Stimulated activated naive CD4-positive, alpha-beta T cell treated with Interleukin-2 at 50 U/mL for 16 hours (primary cell): ENCODE data around the gene KIF1B.
"Not testable (repeated sequence)": the region's sequence is repeated elsewhere in the genome, so short reads cannot be mapped to it uniquely, and the experiment has no call there.

ENCODE experiments used
- DNase-seq: peaks from one replicate; lab custom pipeline; 2025; lab: John Stamatoyannopoulos, UW

Gene KIF1B

DNA sequence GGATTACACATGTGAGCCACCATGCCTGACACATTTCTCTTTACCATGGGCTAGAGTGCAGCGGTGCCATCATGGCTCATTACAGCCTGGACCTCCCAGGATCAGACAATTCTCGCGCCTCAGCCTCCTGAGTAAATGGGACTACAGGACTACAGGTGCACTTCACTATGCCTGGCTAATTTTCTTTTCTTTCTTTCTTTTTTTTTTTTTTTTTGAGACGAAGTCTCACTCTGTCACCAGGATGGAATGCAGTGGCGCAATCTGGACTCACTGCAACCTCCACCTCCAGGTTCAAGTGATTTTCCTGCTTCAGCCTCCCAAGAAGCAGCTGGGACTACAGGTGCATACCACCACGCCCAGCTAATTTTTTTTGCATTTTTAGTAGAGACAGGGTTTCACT, 14.8 kb upstream of the KIF1B start:
- DNase-seq, result no peak

- no peak for DNase-seq
Measured at GRCh38 chr1:10196976-10197375, 13.4 kb upstream of the KIF1B start.

DNA sequence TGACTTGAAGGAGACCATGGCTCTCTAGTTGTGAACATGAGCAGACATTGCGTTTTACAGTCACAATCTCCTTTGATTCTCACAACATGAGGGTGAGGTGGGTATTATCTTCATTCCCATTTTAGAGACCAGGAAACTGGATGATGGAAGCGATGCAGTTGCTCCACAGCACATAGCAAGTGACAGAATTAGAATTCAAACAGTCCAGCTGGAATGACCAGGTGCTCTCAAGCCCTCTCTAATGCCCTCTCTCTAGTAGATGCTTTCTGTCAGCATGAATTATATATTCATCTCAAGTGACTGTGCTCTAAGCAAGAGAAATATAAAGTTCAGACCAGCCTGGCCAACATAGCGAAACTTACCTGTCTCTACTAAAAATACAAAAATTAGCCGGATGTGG, 9.8 kb upstream of the KIF1B start:
- no peak for DNase-seq

DNA sequence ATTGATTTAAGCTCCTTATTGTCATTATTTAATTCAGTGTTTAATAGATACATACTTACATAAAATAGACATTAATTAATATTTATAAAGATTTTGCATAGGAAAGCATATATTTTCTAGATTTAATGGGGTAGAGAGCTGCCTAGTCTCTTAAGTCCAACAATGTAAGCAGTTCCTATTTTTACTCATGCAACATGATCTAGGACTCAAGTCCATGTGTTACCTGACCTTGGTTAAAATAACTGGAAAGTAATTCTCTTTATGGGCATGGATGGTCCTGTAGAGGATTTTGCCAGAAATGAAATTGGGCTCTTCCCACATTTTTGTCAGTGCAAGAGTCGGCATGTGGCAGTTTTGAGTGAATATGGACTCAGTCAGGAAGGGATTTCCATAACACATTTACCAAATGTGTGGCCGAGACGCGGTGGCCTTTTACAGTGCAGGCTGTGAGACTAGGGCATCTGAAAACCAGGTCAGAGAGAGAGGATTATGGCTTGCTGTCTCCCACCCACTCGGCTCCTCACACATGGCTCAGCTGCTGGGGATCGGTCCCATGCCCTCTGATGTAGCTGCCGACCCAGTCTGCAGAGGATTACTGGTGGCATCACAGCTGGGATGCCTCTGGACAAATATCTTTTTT, 6.2 kb upstream of the KIF1B start:
- DNase-seq, result no peak

DNA sequence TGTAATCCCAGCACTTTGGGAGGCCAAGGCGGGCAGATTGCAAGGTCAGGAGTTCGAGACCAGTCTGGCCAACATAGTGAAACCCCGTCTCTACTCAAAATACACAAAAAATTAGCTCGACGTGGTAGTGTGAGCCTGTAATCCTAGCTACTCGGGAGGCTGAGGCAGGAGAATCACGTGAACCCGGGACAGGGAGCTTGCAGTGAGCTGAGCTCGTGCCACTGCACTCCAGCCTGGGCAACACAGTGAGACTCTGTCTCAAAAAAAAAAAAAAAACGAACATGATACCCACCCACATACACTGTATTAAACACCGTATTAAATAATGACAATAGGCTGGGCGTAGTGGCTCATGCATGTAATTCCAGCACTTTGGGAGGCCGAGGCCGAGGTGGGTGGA, 5.2 kb upstream of the KIF1B start:
- not testable (repeated sequence) for DNase-seq

GRCh38 chr1:10207810-10208209, 2.6 kb upstream of the KIF1B start:
- DNase-seq, result no peak

- no peak for DNase-seq
Measured at GRCh38 chr1:10208537-10208936, 1.8 kb upstream of the KIF1B start.

DNA sequence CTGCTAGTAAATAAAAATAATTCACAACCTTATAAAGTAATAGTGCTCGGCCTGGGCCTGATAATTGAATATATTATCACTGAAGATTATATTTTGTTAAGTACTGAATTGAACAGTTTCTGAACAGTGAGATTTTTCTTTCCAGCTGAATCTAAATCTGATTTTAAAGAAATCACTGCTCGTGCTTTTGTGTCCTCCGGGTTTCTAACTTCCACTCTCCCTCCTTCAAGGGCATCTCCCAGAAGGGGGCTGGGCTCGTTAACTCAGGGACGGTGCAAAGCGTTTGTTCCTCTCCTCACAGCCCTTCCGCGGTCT, 823 bp upstream of the KIF1B start:
- DNase-seq, result no peak

GRCh38 chr1:10210841-10211804, 753 bp downstream of the KIF1B start:
- DNase-seq, result peak; percentile 17

GRCh38 chr1:10211805-10212410, 1.5 kb downstream of the KIF1B start:
- DNase-seq, result no peak

- no peak for DNase-seq
Measured at GRCh38 chr1:10212476-10212875, 2.1 kb downstream of the KIF1B start.

GRCh38 chr1:10213186-10213705, 2.9 kb downstream of the KIF1B start:
- no peak for DNase-seq

GRCh38 chr1:10216090-10216749, 5.8 kb downstream of the KIF1B start:
- no peak for DNase-seq

- DNase-seq, result no peak
Measured at GRCh38 chr1:10217748-10218441, 7.5 kb downstream of the KIF1B start.

GRCh38 chr1:10220200-10220599, 9.8 kb downstream of the KIF1B start:
- DNase-seq, result no peak

GRCh38 chr1:10220657-10221056, 10.3 kb downstream of the KIF1B start:
- not testable (repeated sequence) for DNase-seq

- no peak for DNase-seq
Measured at GRCh38 chr1:10225573-10225972, 15.2 kb downstream of the KIF1B start.

DNA sequence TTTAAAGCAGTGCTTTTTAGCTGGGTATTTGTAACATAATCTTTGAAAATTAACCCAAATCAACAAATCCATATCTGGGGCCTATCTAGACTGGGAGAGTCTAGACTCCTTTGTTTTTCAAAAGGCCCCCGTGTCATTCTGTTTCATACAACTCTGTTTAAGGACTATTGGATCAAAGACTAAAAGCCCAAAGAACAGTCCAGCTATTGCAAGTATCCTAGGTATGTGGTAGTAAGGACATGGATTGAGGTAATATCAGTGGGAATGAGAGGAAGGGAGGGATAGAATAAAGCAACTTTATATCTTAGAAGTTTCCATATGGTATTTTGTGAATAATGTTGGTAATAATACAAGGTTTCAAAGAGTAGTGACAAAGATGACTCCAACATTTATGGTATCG, 18.2 kb downstream of the KIF1B start:
- DNase-seq, result no peak

- DNase-seq, result no peak
Measured at GRCh38 chr1:10229903-10230302, 19.5 kb downstream of the KIF1B start.

- no peak for DNase-seq
Measured at GRCh38 chr1:10232163-10232562, 21.8 kb downstream of the KIF1B start.

GRCh38 chr1:10236405-10237156, 26.2 kb downstream of the KIF1B start:
- no peak for DNase-seq
